SJSA1 (cell line): Measurements from ENCODE around the gene NRN1. TPM values are rescaled to one million over a fixed set of nuclear protein-coding genes. Genes with fewer than 3 reads are reported as not detected.
A peak's percentile ranks its signal among the peaks of the same experiment; 100 is the strongest.

ENCODE experiments used
- DNase-seq, 2 experiments: peaks; one replicate each; pipeline ENCODE4 v3.0.0-alpha.2; 2015 to 2020; ENCODE audit warnings: low spot score in 2 of 2, low read depth in 1 of 2
- H3K27ac ChIP-seq: fragments of 250-450 bp; sonication (Bioruptor Pico); 2 replicates; pipeline ENCODE4 v1.5.1; 2020; ENCODE audit warnings: mild to moderate bottlenecking, moderate library complexity
- H3K27me3 ChIP-seq: fragments of 250-450 bp; sonication (Bioruptor Pico); replicated peaks from 2 replicates; pipeline ENCODE4 v1.5.1; 2020; ENCODE audit warnings: mild to moderate bottlenecking, moderate library complexity
- H3K36me3 ChIP-seq: fragments of 250-450 bp; sonication (Bioruptor Pico); 2 replicates; pipeline ENCODE4 v1.5.1; 2020; ENCODE audit warnings: mild to moderate bottlenecking
- H3K4me1 ChIP-seq: fragments of 250-450 bp; sonication (Bioruptor Pico); replicated peaks from 2 replicates; pipeline ENCODE4 v1.6.1; 2021; ENCODE audit warnings: mild to moderate bottlenecking
- H3K4me3 ChIP-seq: fragments of 250-450 bp; sonication (Bioruptor Pico); 2 replicates; pipeline ENCODE4 v1.5.1; 2020; ENCODE audit warnings: mild to moderate bottlenecking
- H3K9me3 ChIP-seq: fragments of 250-450 bp; sonication (Bioruptor Pico); replicated peaks from 2 replicates; pipeline ENCODE4 v1.5.1; 2020; ENCODE audit warnings: mild to moderate bottlenecking
- total RNA-seq: library from RNA; depleted of rRNA; stranded (reverse); fragments of >200 nt; shearing (Covaris generic); gene quantifications from 2 replicates; pipeline ENCODE4 v1.2.3, GENCODE V29; 2014

NRN1 gene
- total RNA-seq, 1 experiment from 2014 or later: 19.4 TPM

- no peak for DNase-seq
- Histone ChIP-seq H3K27me3 (no peaks in the 10 kb centered on the region; the same call in 1 of the 2 replicates), H3K36me3 (no peaks in the 10 kb centered on the region), H3K4me3 (no peak overlapping the region), H3K9me3 (no peaks in the 10 kb centered on the region), H3K27ac (no peak overlapping the region), H3K4me1 (peaks cover 27% of the 10 kb centered on the region)
These were observed 8.5 kb downstream of the NRN1 start for GRCh38 chr6:5998236-5998635.

- no peaks in the 10 kb centered on the region for H3K9me3 ChIP-seq
- H3K4me3 ChIP-seq: peak overlapping the region; percentile 47
- no peaks in the 10 kb centered on the region for H3K36me3 ChIP-seq
- no peaks in the 10 kb centered on the region; the same call in 1 of the 2 replicates for H3K27me3 ChIP-seq
- H3K4me1 ChIP-seq: peaks cover 27% of the 10 kb centered on the region
- H3K27ac ChIP-seq: peak overlapping the region; percentile 56
- DNase-seq: peak in 1 of 2 experiments; percentile 42
These were observed 9.2 kb downstream of the NRN1 start for GRCh38 chr6:5997420-5997987.

- Histone ChIP-seq H3K4me1 (peaks cover 27% of the 10 kb centered on the region), H3K27ac (peak overlapping the region; percentile 56), H3K4me3 (peak overlapping the region; percentile 47), H3K36me3 (no peaks in the 10 kb centered on the region), H3K27me3 (no peaks in the 10 kb centered on the region; the same call in 1 of the 2 replicates), H3K9me3 (no peaks in the 10 kb centered on the region)
- DNase-seq: peak in 1 of 2 experiments; percentile 54
These were observed 9.9 kb downstream of the NRN1 start for GRCh38 chr6:5996714-5997419.

GRCh38 chr6:5995949-5996713 lies 10.6 kb downstream of the NRN1 start:
- Histone ChIP-seq H3K9me3 (no peaks in the 10 kb centered on the region), H3K27me3 (no peaks in the 10 kb centered on the region; the same call in 1 of the 2 replicates), H3K27ac (peak overlapping the region; percentile 8), H3K4me3 (peak overlapping the region; percentile 47), H3K4me1 (peaks cover 27% of the 10 kb centered on the region), H3K36me3 (no peaks in the 10 kb centered on the region)
- DNase-seq: peak; percentile 62 to 89

GRCh38 chr6:5995658-5995948 lies 11.1 kb downstream of the NRN1 start:
- DNase-seq: no peak

GRCh38 chr6:5994999-5995657 lies 11.6 kb downstream of the NRN1 start:
- no peak overlapping the region for H3K4me3 ChIP-seq
- H3K27me3 ChIP-seq: no peaks in the 10 kb centered on the region; the same call in 1 of the 2 replicates
- H3K4me1 ChIP-seq: peaks cover 27% of the 10 kb centered on the region
- H3K9me3 ChIP-seq: no peaks in the 10 kb centered on the region
- no peak for DNase-seq
- H3K27ac ChIP-seq: no peak overlapping the region
- no peaks in the 10 kb centered on the region for H3K36me3 ChIP-seq

More at GRCh38 chr6:5995658-5995948, 11.1 kb downstream of the NRN1 start:
- Histone ChIP-seq H3K4me3 (peak overlapping the region; percentile 47; the same call in 1 of the 2 replicates), H3K36me3 (no peaks in the 10 kb centered on the region), H3K27ac (no peak overlapping the region), H3K4me1 (peaks cover 27% of the 10 kb centered on the region), H3K27me3 (no peaks in the 10 kb centered on the region; the same call in 1 of the 2 replicates), H3K9me3 (no peaks in the 10 kb centered on the region)

- no peaks in the 10 kb centered on the region for H3K9me3 ChIP-seq
- no peak overlapping the region for H3K4me3 ChIP-seq
- peaks cover 27% of the 10 kb centered on the region for H3K4me1 ChIP-seq
- H3K27ac ChIP-seq: no peak overlapping the region
- no peaks in the 10 kb centered on the region; the same call in 1 of the 2 replicates for H3K27me3 ChIP-seq
- no peak for DNase-seq
- H3K36me3 ChIP-seq: no peaks in the 10 kb centered on the region
These were observed 12.3 kb downstream of the NRN1 start for GRCh38 chr6:5994234-5994998.

- no peak overlapping the region for H3K4me3 ChIP-seq
- peaks cover 18% of the 10 kb centered on the region for H3K4me1 ChIP-seq
- no peak for DNase-seq
- H3K27ac ChIP-seq: no peak overlapping the region
- H3K27me3 ChIP-seq: no peaks in the 10 kb centered on the region
- H3K9me3 ChIP-seq: 0 out of 2 replicates have a peak, but pooled peaks cover 3% of the 10 kb centered on the region
- no peaks in the 10 kb centered on the region for H3K36me3 ChIP-seq
These were observed 14.0 kb downstream of the NRN1 start for GRCh38 chr6:5992551-5993225.

- H3K27ac ChIP-seq: no peak overlapping the region
- no peak overlapping the region for H3K4me3 ChIP-seq
- no peak for DNase-seq
- H3K36me3 ChIP-seq: no peaks in the 10 kb centered on the region
- no peaks in the 10 kb centered on the region for H3K27me3 ChIP-seq
- H3K4me1 ChIP-seq: peaks cover 19% of the 10 kb centered on the region
- 0 out of 2 replicates have a peak, but pooled peaks cover 3% of the 10 kb centered on the region for H3K9me3 ChIP-seq
These were observed 15.9 kb downstream of the NRN1 start for GRCh38 chr6:5990786-5991185.

- H3K4me3 ChIP-seq: no peak overlapping the region
- no peak for DNase-seq
- peaks cover 14% of the 10 kb centered on the region for H3K4me1 ChIP-seq
- H3K36me3 ChIP-seq: no peaks in the 10 kb centered on the region
- no peaks in the 10 kb centered on the region for H3K27me3 ChIP-seq
- no peak overlapping the region for H3K27ac ChIP-seq
- H3K9me3 ChIP-seq: 0 out of 2 replicates have a peak, but pooled peaks cover 3% of the 10 kb centered on the region
These were observed 17.5 kb downstream of the NRN1 start for GRCh38 chr6:5989141-5989723.

- no peaks in the 10 kb centered on the region for H3K36me3 ChIP-seq
- H3K4me3 ChIP-seq: no peak overlapping the region
- 0 out of 2 replicates have a peak, but pooled peaks cover 3% of the 10 kb centered on the region for H3K9me3 ChIP-seq
- no peaks in the 10 kb centered on the region for H3K27me3 ChIP-seq
- peaks cover 14% of the 10 kb centered on the region for H3K4me1 ChIP-seq
- DNase-seq: no peak
- H3K27ac ChIP-seq: no peak overlapping the region
These were observed 19.9 kb downstream of the NRN1 start for GRCh38 chr6:5986861-5987260.
